GM23338 (cell line): ENCODE results near the gene RPS6KA5. TPM values are rescaled to one million over a fixed set of nuclear protein-coding genes. Genes with fewer than 3 reads are reported as not detected.

Experiments used
- ATAC-seq: fragments of 200-7000 bp; cut with Tn5 transposase; 3 replicates; pipeline ENCODE4 v1.9.1; 2020
- DNase-seq: peaks from one replicate; pipeline ENCODE4 v3.0.0-alpha.2; 2015; ENCODE audit warnings: low spot score
- H2AFZ ChIP-seq: fragments of 200-600 bp; sonication (generic); 2 replicates; pipeline ENCODE4 v1.8.0; 2016; ENCODE audit warnings: antibody characterized with exemption, mild to moderate bottlenecking, moderate library complexity
- H3F3A ChIP-seq: fragments of 200-600 bp; sonication (generic); replicated peaks from 2 replicates; pipeline ENCODE4 v1.8.0; 2017; ENCODE audit warnings: antibody characterized with exemption, mixed run types, low read depth
- H3K27ac ChIP-seq: fragments of 200-600 bp; sonication (generic); 2 replicates; pipeline ENCODE4 v1.6.1; 2016; ENCODE audit warnings: low read depth
- H3K27me3 ChIP-seq: fragments of 200-600 bp; sonication (generic); 2 replicates; pipeline ENCODE4 v1.8.0; 2016; ENCODE audit warnings: mild to moderate bottlenecking, mixed run types, moderate library complexity; ENCODE audit not compliant: insufficient read depth
- H3K36me3 ChIP-seq: fragments of 200-600 bp; sonication (generic); 2 replicates; pipeline ENCODE4 v1.8.0; 2016; ENCODE audit warnings: mild to moderate bottlenecking; ENCODE audit not compliant: insufficient read depth
- H3K4me1 ChIP-seq: fragments of 200-600 bp; sonication (generic); 2 replicates; pipeline ENCODE4 v1.8.0; 2016; ENCODE audit warnings: mild to moderate bottlenecking, moderate library complexity; ENCODE audit not compliant: insufficient read depth
- H3K4me2 ChIP-seq: fragments of 200-600 bp; sonication (generic); 2 replicates; pipeline ENCODE4 v1.7.1; 2017; ENCODE audit warnings: mixed run types
- H3K4me3 ChIP-seq: fragments of 200-600 bp; sonication (generic); 2 replicates; pipeline ENCODE4 v1.6.1; 2016; ENCODE audit warnings: mixed run types
- H3K79me2 ChIP-seq: fragments of 200-600 bp; sonication (generic); replicated peaks from 2 replicates; pipeline ENCODE4 v1.8.0; 2017; ENCODE audit warnings: mild to moderate bottlenecking; ENCODE audit not compliant: insufficient read depth
- H3K9me2 ChIP-seq: fragments of 200-600 bp; sonication (generic); 2 replicates; pipeline ENCODE4 v1.8.0; 2017; ENCODE audit not compliant: insufficient read depth
- H4K20me1 ChIP-seq: fragments of 200-600 bp; sonication (generic); replicated peaks from 2 replicates; pipeline ENCODE4 v1.8.0; 2017; ENCODE audit warnings: mild to moderate bottlenecking; ENCODE audit not compliant: insufficient read depth
- H3K27ac Mint-ChIP-seq: 2 replicates; pipeline ENCODE4 v1.8.0; 2020; ENCODE audit warnings: inconsistent platforms, mild to moderate bottlenecking, moderate library complexity, mixed read lengths
- H3K27me3 Mint-ChIP-seq: 3 replicates; pipeline ENCODE4 v1.8.0; 2022; ENCODE audit warnings: low read depth, mild to moderate bottlenecking, moderate library complexity, mixed read lengths, inconsistent platforms; ENCODE audit not compliant: insufficient read depth, poor library complexity
- H3K36me3 Mint-ChIP-seq: 3 replicates; pipeline ENCODE4 v1.8.0; 2021; ENCODE audit warnings: low read depth, mild to moderate bottlenecking, inconsistent platforms, moderate library complexity, mixed read lengths
- H3K4me1 Mint-ChIP-seq: 3 replicates; pipeline ENCODE4 v1.8.0; 2020; ENCODE audit warnings: mild to moderate bottlenecking, inconsistent platforms, mixed read lengths
- H3K4me3 Mint-ChIP-seq: 3 replicates; pipeline ENCODE4 v1.8.0; 2021; ENCODE audit warnings: moderate library complexity, mild to moderate bottlenecking, inconsistent platforms, mixed read lengths
- H3K9me3 Mint-ChIP-seq: 3 replicates; pipeline ENCODE4 v1.8.0; 2020; ENCODE audit warnings: moderate library complexity, mild to moderate bottlenecking, inconsistent platforms, mixed read lengths
- CREB1 ChIP-seq: fragments of 250-450 bp; sonication (Bioruptor Pico); IDR thresholded peaks from 2 replicates; pipeline ENCODE4 v1.5.0; 2020; ENCODE audit warnings: low read depth, mild to moderate bottlenecking, moderate library complexity
- EZH2 ChIP-seq: fragments of 200-600 bp; sonication (generic); IDR thresholded peaks from one replicate; pipeline ENCODE4 v1.8.0; 2017; ENCODE audit warnings: antibody characterized with exemption, mild to moderate bottlenecking, low read depth; ENCODE audit not compliant: unreplicated experiment
- EZH2phosphoT487 ChIP-seq: fragments of 200-600 bp; sonication (generic); IDR thresholded peaks from one replicate; pipeline ENCODE4 v1.8.1; 2018; ENCODE audit warnings: antibody characterized with exemption; ENCODE audit not compliant: unreplicated experiment
- JUNB ChIP-seq: IDR thresholded peaks from one replicate; pipeline ENCODE4 v1.6.1; 2016; ENCODE audit warnings: antibody characterized with exemption; ENCODE audit not compliant: unreplicated experiment
- NANOG ChIP-seq: IDR thresholded peaks from 2 replicates; pipeline ENCODE4 v1.6.1; 2016; ENCODE audit warnings: antibody characterized with exemption, borderline replicate concordance
- POLR2AphosphoS5 ChIP-seq: IDR thresholded peaks from 2 replicates; pipeline ENCODE4 v1.6.1; 2016; ENCODE audit warnings: antibody characterized with exemption, low read depth
- STAT1 ChIP-seq: IDR thresholded peaks from one replicate; pipeline ENCODE4 v1.6.1; 2016; ENCODE audit warnings: antibody characterized with exemption; ENCODE audit not compliant: unreplicated experiment
- ZNF114 ChIP-seq: fragments of 250-450 bp; sonication (Bioruptor Pico); IDR thresholded peaks from 2 replicates; pipeline ENCODE4 v1.5.0; 2020; ENCODE audit warnings: mild to moderate bottlenecking, moderate library complexity
- ZNF331 ChIP-seq: fragments of 250-450 bp; sonication (Bioruptor Pico); IDR thresholded peaks from 2 replicates; pipeline ENCODE4 v1.5.0; 2020; ENCODE audit warnings: low read depth, mild to moderate bottlenecking, moderate library complexity
- polyA plus RNA-seq: library from polyadenylated mRNA; unstranded; fragments of >200 nt; fragmentation: Nextera tagmentation; extraction: Ambion mirVana; gene quantifications from 2 replicates; pipeline ENCODE4 v1.2.1, GENCODE V29; 2016
- total RNA-seq: library from RNA; depleted of rRNA; stranded (reverse); fragments of >200 nt; shearing (Covaris generic); gene quantifications from 2 replicates; pipeline ENCODE4 v1.2.3, GENCODE V29; 2014
- TF ChIP-seq, protein P1 (sequence below), 2 experiments: fragments of 200-600 bp in 1 of 2; sonication (generic) in 1 of 2; conservative IDR thresholded peaks; 2 replicates each; pipeline versions ENCODE4 v1.5.1 to v1.6.1; 2016 to 2017; ENCODE audit warnings: antibody characterized with exemption in 2 of 2, low read depth in 2 of 2, mild to moderate bottlenecking in 2 of 2, moderate library complexity in 1 of 2
- TF ChIP-seq, protein P2 (sequence below): IDR thresholded peaks from one replicate; pipeline ENCODE4 v1.6.1; 2018; ENCODE audit warnings: antibody characterized with exemption; ENCODE audit not compliant: unreplicated experiment
- TF ChIP-seq, protein P3 (sequence below): IDR thresholded peaks from 2 replicates; pipeline ENCODE4 v1.6.1; 2016; ENCODE audit warnings: antibody characterized with exemption

The RPS6KA5 gene
- total and polyA plus RNA-seq, 2 experiments from 2014 or later, result 2.1 to 2.4 TPM

DNA sequence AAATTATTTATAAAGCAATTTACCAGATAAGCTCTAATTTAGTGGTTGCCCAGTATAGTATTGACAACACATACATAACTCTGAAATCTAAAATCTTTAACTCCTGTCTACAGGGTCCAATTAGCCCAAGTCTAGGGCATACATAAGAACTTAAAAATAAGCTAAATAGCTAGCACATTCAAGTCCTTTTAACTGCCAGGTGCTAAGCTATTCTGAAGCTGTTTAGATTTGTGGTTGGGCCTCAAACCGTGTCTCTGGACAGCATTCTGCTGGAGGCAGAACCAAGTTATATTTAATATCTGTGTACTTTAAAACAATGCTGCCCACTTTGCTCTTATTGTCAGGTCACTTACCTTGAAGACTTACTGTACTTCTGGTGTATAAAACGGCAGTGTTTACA is 19.0 kb downstream of the RPS6KA5 start:
- H4K20me1 ChIP-seq, result no peaks in the 10 kb centered on the region
- no peaks in the 10 kb centered on the region for H3K27me3 ChIP-seq
- Mint-ChIP-seq H3K27me3 (no peaks in the 10 kb centered on the region), H3K36me3 (no peaks in the 10 kb centered on the region), H3K4me1 (no peaks in the 10 kb centered on the region; the same call in 2 of the 3 replicates), H3K9me3 (no peaks in the 10 kb centered on the region), H3K4me3 (no peak overlapping the region), H3K27ac (no peak overlapping the region)
- no peaks in the 10 kb centered on the region for H3K9me2 ChIP-seq
- no peaks in the 10 kb centered on the region for H3F3A ChIP-seq
- no peak for ATAC-seq
- no peaks in the 10 kb centered on the region for H3K36me3 ChIP-seq
- H3K4me3 ChIP-seq, result no peak overlapping the region
- H3K79me2 ChIP-seq, result no peaks in the 10 kb centered on the region
- no peak overlapping the region for H2AFZ ChIP-seq
- H3K4me1 ChIP-seq, result no peaks in the 10 kb centered on the region
- H3K4me2 ChIP-seq, result no peak overlapping the region
- TF ChIP-seq, protein P1, sequence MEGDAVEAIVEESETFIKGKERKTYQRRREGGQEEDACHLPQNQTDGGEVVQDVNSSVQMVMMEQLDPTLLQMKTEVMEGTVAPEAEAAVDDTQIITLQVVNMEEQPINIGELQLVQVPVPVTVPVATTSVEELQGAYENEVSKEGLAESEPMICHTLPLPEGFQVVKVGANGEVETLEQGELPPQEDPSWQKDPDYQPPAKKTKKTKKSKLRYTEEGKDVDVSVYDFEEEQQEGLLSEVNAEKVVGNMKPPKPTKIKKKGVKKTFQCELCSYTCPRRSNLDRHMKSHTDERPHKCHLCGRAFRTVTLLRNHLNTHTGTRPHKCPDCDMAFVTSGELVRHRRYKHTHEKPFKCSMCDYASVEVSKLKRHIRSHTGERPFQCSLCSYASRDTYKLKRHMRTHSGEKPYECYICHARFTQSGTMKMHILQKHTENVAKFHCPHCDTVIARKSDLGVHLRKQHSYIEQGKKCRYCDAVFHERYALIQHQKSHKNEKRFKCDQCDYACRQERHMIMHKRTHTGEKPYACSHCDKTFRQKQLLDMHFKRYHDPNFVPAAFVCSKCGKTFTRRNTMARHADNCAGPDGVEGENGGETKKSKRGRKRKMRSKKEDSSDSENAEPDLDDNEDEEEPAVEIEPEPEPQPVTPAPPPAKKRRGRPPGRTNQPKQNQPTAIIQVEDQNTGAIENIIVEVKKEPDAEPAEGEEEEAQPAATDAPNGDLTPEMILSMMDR (conservative IDR thresholded peaks at IDR 0.05; ENCODE audit: low read depth in 2 of 2), result no peak
- no peak for TF ChIP-seq ZNF114
- no peak for TF ChIP-seq CREB1 (CRISPR knock-in tag)
- no peak for TF ChIP-seq JUNB
- TF ChIP-seq ZNF331, result no peak
- no peak for TF ChIP-seq EZH2
- TF ChIP-seq EZH2phosphoT487, result no peak
- TF ChIP-seq, protein P2, sequence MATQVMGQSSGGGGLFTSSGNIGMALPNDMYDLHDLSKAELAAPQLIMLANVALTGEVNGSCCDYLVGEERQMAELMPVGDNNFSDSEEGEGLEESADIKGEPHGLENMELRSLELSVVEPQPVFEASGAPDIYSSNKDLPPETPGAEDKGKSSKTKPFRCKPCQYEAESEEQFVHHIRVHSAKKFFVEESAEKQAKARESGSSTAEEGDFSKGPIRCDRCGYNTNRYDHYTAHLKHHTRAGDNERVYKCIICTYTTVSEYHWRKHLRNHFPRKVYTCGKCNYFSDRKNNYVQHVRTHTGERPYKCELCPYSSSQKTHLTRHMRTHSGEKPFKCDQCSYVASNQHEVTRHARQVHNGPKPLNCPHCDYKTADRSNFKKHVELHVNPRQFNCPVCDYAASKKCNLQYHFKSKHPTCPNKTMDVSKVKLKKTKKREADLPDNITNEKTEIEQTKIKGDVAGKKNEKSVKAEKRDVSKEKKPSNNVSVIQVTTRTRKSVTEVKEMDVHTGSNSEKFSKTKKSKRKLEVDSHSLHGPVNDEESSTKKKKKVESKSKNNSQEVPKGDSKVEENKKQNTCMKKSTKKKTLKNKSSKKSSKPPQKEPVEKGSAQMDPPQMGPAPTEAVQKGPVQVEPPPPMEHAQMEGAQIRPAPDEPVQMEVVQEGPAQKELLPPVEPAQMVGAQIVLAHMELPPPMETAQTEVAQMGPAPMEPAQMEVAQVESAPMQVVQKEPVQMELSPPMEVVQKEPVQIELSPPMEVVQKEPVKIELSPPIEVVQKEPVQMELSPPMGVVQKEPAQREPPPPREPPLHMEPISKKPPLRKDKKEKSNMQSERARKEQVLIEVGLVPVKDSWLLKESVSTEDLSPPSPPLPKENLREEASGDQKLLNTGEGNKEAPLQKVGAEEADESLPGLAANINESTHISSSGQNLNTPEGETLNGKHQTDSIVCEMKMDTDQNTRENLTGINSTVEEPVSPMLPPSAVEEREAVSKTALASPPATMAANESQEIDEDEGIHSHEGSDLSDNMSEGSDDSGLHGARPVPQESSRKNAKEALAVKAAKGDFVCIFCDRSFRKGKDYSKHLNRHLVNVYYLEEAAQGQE, result no peak
- DNase-seq, result no peak
- H3K27ac ChIP-seq, result no peak overlapping the region

DNA sequence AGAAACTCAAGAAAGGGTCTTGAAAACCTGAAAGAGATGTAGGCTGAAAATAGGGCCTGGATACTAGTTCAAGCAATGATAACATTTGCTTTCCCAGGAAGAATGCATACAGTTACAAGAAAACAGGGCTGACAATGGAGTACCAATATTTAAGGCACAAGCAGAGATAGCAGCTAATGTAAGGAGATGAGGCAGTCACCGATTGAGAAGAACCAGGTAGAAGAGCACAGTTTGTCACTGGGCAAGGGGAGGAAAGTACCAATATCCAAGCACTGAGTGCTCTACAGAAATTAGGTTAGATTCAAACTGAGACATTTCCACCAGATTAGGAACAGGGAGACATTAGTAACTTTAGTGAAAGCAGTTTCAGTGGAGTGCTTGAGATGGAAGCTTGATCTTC is 19.9 kb downstream of the RPS6KA5 start:
- H3K4me3 Mint-ChIP-seq, result no peak overlapping the region
- no peaks in the 10 kb centered on the region; the same call in 2 of the 3 replicates for H3K4me1 Mint-ChIP-seq
- no peak overlapping the region for H3K27ac Mint-ChIP-seq
- Histone ChIP-seq H3K36me3 (no peaks in the 10 kb centered on the region; the same call in 1 of the 2 replicates), H3K4me1 (no peaks in the 10 kb centered on the region), H3K79me2 (no peaks in the 10 kb centered on the region), H2AFZ (no peak overlapping the region), H3K4me2 (no peak overlapping the region), H3K9me2 (no peaks in the 10 kb centered on the region), H3F3A (no peaks in the 10 kb centered on the region), H3K27ac (no peak overlapping the region), H3K4me3 (no peak overlapping the region), H3K27me3 (no peaks in the 10 kb centered on the region), H4K20me1 (no peaks in the 10 kb centered on the region)
- no peaks in the 10 kb centered on the region for H3K36me3 Mint-ChIP-seq
- no peaks in the 10 kb centered on the region for H3K27me3 Mint-ChIP-seq
- no peaks in the 10 kb centered on the region for H3K9me3 Mint-ChIP-seq
- no peak for ATAC-seq
- no peak for DNase-seq
- TF ChIP-seq, protein P3, sequence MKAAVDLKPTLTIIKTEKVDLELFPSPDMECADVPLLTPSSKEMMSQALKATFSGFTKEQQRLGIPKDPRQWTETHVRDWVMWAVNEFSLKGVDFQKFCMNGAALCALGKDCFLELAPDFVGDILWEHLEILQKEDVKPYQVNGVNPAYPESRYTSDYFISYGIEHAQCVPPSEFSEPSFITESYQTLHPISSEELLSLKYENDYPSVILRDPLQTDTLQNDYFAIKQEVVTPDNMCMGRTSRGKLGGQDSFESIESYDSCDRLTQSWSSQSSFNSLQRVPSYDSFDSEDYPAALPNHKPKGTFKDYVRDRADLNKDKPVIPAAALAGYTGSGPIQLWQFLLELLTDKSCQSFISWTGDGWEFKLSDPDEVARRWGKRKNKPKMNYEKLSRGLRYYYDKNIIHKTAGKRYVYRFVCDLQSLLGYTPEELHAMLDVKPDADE, result no peak
- TF ChIP-seq NANOG (no peak), POLR2AphosphoS5 (no peak), CREB1 (CRISPR knock-in tag) (no peak), EZH2 (no peak), EZH2phosphoT487 (no peak), STAT1 (no peak), ZNF114 (no peak), ZNF331 (no peak)
- TF ChIP-seq, protein P2, result no peak
- TF ChIP-seq, protein P1 (conservative IDR thresholded peaks at IDR 0.05; ENCODE audit: low read depth in 2 of 2), result no peak
